Hepatocyte (in vitro differentiated cells): ENCODE results near the gene PLCH2. TPM values are rescaled to one million over a fixed set of nuclear protein-coding genes. Genes with fewer than 3 reads are reported as not detected.
"Not testable (repeated sequence)": the region's sequence is repeated elsewhere in the genome, so short reads cannot be mapped to it uniquely, and the experiment has no call there.

Source experiments
- DNase-seq: peaks from one replicate; pipeline ENCODE4 v3.0.0-alpha.2; 2016; ENCODE audit warnings: low spot score
- H2AFZ ChIP-seq: fragments of 200-600 bp; sonication (generic); 2 replicates; pipeline ENCODE4 v1.6.0; 2016; ENCODE audit warnings: antibody characterized with exemption, mild to moderate bottlenecking
- H3K27ac ChIP-seq: fragments of 200-600 bp; sonication (generic); 2 replicates; pipeline ENCODE4 v1.5.1; 2016; ENCODE audit warnings: mild to moderate bottlenecking
- H3K27me3 ChIP-seq: fragments of 200-600 bp; sonication (generic); 2 replicates; pipeline ENCODE4 v1.6.1; 2016
- H3K36me3 ChIP-seq: fragments of 200-600 bp; sonication (generic); replicated peaks from 2 replicates; pipeline ENCODE4 v1.5.1; 2016; ENCODE audit warnings: low read depth; ENCODE audit not compliant: insufficient read depth
- H3K4me1 ChIP-seq: fragments of 200-600 bp; sonication (generic); 2 replicates; pipeline ENCODE4 v1.5.1; 2016; ENCODE audit warnings: mild to moderate bottlenecking, moderate library complexity; ENCODE audit not compliant: insufficient read depth
- H3K4me2 ChIP-seq: fragments of 200-600 bp; sonication (generic); 2 replicates; pipeline ENCODE4 v1.6.0; 2016
- H3K4me3 ChIP-seq: fragments of 200-600 bp; sonication (generic); 2 replicates; pipeline ENCODE4 v1.5.1; 2016; ENCODE audit warnings: mild to moderate bottlenecking
- H3K79me2 ChIP-seq: fragments of 200-600 bp; sonication (generic); 2 replicates; pipeline ENCODE4 v1.6.0; 2017; ENCODE audit warnings: mild to moderate bottlenecking
- H3K9me2 ChIP-seq: fragments of 200-600 bp; sonication (generic); replicated peaks from 2 replicates; pipeline ENCODE4 v1.6.0; 2017; ENCODE audit warnings: mild to moderate bottlenecking; ENCODE audit not compliant: insufficient read depth
- H3K9me3 ChIP-seq: fragments of 200-600 bp; sonication (generic); 2 replicates; pipeline ENCODE4 v1.5.1; 2016; ENCODE audit warnings: low read depth, mild to moderate bottlenecking
- H4K20me1 ChIP-seq: fragments of 200-600 bp; sonication (generic); 2 replicates; pipeline ENCODE4 v1.6.0; 2016; ENCODE audit warnings: mild to moderate bottlenecking; ENCODE audit not compliant: insufficient read depth, poor library complexity, severe bottlenecking
- EZH2 ChIP-seq: fragments of 200-600 bp; sonication (generic); IDR thresholded peaks from 2 replicates; pipeline ENCODE4 v1.6.1; 2016; ENCODE audit warnings: antibody characterized with exemption, mild to moderate bottlenecking, borderline replicate concordance
- EZH2phosphoT487 ChIP-seq: fragments of 200-600 bp; sonication (generic); IDR thresholded peaks from one replicate; pipeline ENCODE4 v1.6.1; 2018; ENCODE audit warnings: antibody characterized with exemption, mild to moderate bottlenecking, low read depth, moderate library complexity; ENCODE audit not compliant: unreplicated experiment, severe bottlenecking
- WGBS: methylation state at CpG from one replicate; pipeline ENCODE4 v1.1.6; 2016; ENCODE audit warnings: low lambda C conversion rate; ENCODE audit errors: missing lambda C conversion rate; 5-methylcytosine and 5-hydroxymethylcytosine counted together
- polyA plus RNA-seq: library from polyadenylated mRNA; unstranded; fragments of >200 nt; fragmentation: Nextera tagmentation; extraction: Ambion mirVana; gene quantifications from 2 replicates; pipeline ENCODE4 v1.2.1, GENCODE V29; 2016
- total RNA-seq: library from RNA; depleted of rRNA; stranded (reverse); fragments of >200 nt; gene quantifications from 2 replicates; pipeline ENCODE4 v1.2.3, GENCODE V29; 2014
- TF ChIP-seq, protein P1 (sequence below): fragments of 200-600 bp; sonication (generic); IDR thresholded peaks from 2 replicates; pipeline ENCODE4 v1.5.1; 2016; ENCODE audit warnings: antibody characterized with exemption, mild to moderate bottlenecking; ENCODE audit not compliant: poor library complexity

PLCH2 gene
- total and polyA plus RNA-seq, 2 experiments from 2014 or later: 1.3 to 3.4 TPM

DNA sequence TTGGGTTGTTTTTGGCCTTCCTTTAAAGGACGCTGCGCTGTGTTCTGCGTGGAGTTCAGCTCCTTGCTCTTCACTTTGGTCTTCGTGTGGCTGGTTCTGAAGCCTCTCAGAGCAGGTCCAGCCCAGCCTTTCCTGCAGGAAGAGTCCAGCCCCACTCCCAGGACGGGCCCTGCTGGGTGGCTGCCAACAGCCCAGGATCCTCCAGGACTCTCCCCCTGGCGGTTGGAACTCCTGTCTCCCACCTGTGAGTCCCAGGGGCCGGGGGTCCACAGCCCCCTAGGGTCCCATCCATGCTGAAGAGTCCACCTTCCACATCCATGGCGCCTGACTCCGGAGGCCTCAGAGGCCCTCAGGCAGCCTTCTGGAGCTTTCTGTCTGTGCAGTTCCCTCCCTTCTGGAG lies 75.5 kb downstream of the PLCH2 start:
- H3K4me2 ChIP-seq, H4K20me1 ChIP-seq, H2AFZ ChIP-seq, H3K9me3 ChIP-seq, H3K27me3 ChIP-seq, H3K79me2 ChIP-seq, H3K9me2 ChIP-seq, DNase-seq, H3K36me3 ChIP-seq, H3K4me3 ChIP-seq, H3K27ac ChIP-seq: not testable (repeated sequence)
- WGBS: 91% methylated on average over 9 of the region's 9 CpGs
- H3K4me1 ChIP-seq: peaks cover 17% of the 10 kb centered on the region

DNA sequence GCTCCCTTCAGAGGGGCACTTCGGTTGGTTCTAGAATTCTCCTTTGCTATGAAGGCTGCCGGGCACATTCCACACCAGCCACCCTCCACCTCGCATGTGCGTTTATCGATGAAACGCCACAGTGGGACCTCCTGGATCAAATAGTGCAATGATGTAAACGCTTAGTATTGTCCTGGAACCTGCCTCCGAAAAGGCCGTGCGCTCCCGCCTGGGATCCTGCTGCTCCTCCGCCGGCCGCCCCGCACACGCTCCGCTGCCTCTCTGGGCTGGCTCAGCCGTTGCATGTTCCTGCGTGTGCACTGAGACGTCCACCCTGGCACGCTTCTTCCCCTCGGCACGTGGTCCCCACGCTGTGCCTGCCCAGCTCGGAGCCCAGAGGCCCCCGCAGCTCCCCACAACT lies 76.1 kb downstream of the PLCH2 start:
- no peaks in the 10 kb centered on the region for H3K9me2 ChIP-seq
- no peaks in the 10 kb centered on the region for H3K27me3 ChIP-seq
- no peaks in the 10 kb centered on the region for H3K79me2 ChIP-seq
- H3K4me1 ChIP-seq: peaks cover 23% of the 10 kb centered on the region
- no peaks in the 10 kb centered on the region for H3K36me3 ChIP-seq
- TF ChIP-seq, protein P1, sequence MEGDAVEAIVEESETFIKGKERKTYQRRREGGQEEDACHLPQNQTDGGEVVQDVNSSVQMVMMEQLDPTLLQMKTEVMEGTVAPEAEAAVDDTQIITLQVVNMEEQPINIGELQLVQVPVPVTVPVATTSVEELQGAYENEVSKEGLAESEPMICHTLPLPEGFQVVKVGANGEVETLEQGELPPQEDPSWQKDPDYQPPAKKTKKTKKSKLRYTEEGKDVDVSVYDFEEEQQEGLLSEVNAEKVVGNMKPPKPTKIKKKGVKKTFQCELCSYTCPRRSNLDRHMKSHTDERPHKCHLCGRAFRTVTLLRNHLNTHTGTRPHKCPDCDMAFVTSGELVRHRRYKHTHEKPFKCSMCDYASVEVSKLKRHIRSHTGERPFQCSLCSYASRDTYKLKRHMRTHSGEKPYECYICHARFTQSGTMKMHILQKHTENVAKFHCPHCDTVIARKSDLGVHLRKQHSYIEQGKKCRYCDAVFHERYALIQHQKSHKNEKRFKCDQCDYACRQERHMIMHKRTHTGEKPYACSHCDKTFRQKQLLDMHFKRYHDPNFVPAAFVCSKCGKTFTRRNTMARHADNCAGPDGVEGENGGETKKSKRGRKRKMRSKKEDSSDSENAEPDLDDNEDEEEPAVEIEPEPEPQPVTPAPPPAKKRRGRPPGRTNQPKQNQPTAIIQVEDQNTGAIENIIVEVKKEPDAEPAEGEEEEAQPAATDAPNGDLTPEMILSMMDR: no peak
- no peak for TF ChIP-seq EZH2phosphoT487
- no peak for TF ChIP-seq EZH2
- no peak overlapping the region for H3K4me3 ChIP-seq
- no peak for DNase-seq
- no peak overlapping the region for H2AFZ ChIP-seq
- no peak overlapping the region for H3K4me2 ChIP-seq
- WGBS: 90% methylated on average over 17 of the region's 26 CpGs
- no peak overlapping the region for H3K27ac ChIP-seq
- no peaks in the 10 kb centered on the region for H4K20me1 ChIP-seq
- no peaks in the 10 kb centered on the region for H3K9me3 ChIP-seq

DNA sequence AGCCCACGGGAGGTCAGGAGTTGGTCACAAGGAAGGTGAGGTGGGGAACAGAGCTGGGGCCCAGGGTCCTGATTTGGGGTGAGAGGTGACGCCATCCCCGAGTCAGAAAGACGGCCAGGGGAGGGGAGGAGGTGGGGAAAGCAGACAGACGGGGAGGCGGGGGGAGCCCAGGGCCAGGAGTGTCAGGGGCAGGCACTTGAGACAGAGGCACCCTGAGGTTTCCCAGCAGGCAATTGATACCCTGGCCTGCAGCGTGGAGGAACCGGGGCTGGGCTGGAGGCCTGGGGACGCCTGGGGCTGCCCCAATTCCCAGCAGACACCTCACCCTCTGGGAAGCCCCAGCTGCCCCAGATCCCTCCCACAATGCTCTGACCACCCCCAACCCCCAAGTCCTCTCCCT lies 77.0 kb downstream of the PLCH2 start:
- H4K20me1 ChIP-seq, DNase-seq, H3K9me3 ChIP-seq, H2AFZ ChIP-seq, H3K27ac ChIP-seq, H3K79me2 ChIP-seq, H3K9me2 ChIP-seq, H3K4me3 ChIP-seq, H3K4me2 ChIP-seq, H3K36me3 ChIP-seq, H3K27me3 ChIP-seq: not testable (repeated sequence)
- 41% methylated on average over 3 of the region's 9 CpGs for WGBS
- peaks cover 15% of the 10 kb centered on the region for H3K4me1 ChIP-seq

DNA sequence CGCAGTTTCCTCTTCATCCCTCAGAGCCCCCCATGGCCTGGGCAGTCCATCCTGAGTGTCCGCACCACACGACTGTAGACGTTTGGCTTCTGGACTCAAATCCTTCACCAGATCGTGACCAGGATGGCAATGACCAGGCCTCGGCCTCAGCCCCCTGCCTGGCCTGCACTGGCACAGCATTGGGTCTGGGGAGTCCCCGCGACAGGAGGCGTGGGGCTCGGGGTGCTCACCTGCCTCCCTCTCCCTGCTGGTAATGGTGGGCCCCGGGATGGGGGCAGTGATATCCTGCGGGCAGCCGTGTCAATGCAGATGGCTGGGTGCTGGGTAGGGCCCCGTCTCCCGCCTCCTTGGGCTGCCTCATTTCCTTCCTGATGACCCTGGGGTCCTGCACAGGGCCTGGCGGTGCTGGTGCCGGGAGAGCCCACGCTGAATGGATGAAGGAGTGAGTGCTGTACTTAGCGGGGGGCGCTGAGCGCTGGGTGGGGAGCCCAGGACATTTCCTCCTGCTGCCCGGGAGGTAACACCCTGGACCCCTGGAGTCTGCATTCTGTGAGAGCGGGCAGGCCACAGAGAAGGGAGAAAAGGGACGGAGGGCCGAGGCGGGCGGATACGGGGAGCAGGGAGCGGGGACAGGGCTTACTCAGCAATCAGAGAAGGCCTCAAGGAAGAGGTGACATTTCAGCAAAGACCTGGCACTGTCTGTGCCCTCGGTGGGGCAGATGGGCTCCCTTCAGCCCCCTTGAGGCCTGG lies 78.0 kb downstream of the PLCH2 start:
- H3K4me3 ChIP-seq: no peak overlapping the region
- DNase-seq: no peak

More for the DNA sequence above, 78.0 kb downstream of the PLCH2 start:
- H2AFZ ChIP-seq: no peak overlapping the region
- H4K20me1 ChIP-seq: no peaks in the 10 kb centered on the region
- TF ChIP-seq EZH2: no peak
- TF ChIP-seq EZH2phosphoT487: no peak
- TF ChIP-seq, protein P1: no peak
- no peaks in the 10 kb centered on the region for H3K9me2 ChIP-seq
- H3K27ac ChIP-seq: no peak overlapping the region
- WGBS: 91% methylated on average over 27 of the region's 30 CpGs
- H3K4me2 ChIP-seq: no peak overlapping the region
- H3K4me1 ChIP-seq: peaks cover 15% of the 10 kb centered on the region
- no peaks in the 10 kb centered on the region for H3K79me2 ChIP-seq
- H3K36me3 ChIP-seq: no peaks in the 10 kb centered on the region
- no peaks in the 10 kb centered on the region for H3K9me3 ChIP-seq
- H3K27me3 ChIP-seq: no peaks in the 10 kb centered on the region
